A673 (cell line): ENCODE data around the gene TGDS.

Source experiments
- CTCF ChIP-seq: fragments of 300-800, 200-600 bp; sonication (generic); conservative IDR thresholded peaks from 2 replicates; pipeline ENCODE4 v1.5.1; 2017; ENCODE audit warnings: low read depth, mild to moderate bottlenecking, antibody characterized with exemption, low read length, moderate library complexity, mixed read lengths
- EZH2 ChIP-seq: fragments of 200-600 bp; sonication (generic); IDR thresholded peaks from 2 replicates; pipeline ENCODE4 v1.6.1; 2017; ENCODE audit warnings: borderline replicate concordance, low read depth, mild to moderate bottlenecking, mixed read lengths, antibody characterized with exemption, low read length; ENCODE audit not compliant: poor library complexity, severe bottlenecking

GRCh38 chr13:94535231-94535630 is 60.7 kb downstream of the TGDS start:
- no peak for TF ChIP-seq CTCF
- TF ChIP-seq EZH2 = no peak
